Adrenal gland (tissue), 5 donors: ENCODE data around the gene FGF21.

Experiments
- POLR2A ChIP-seq, 2 donors: fragments of 450-650 bp; IDR thresholded peaks; one replicate each; pipeline ENCODE4 v1.6.1; 2017; ENCODE audit warnings: antibody characterized with exemption in 2 of 2, mild to moderate bottlenecking in 2 of 2, moderate library complexity in 1 of 2
- TF ChIP-seq, protein P1 (sequence below), 6 experiments: fragments of 450-650 bp in 4 of 6; fragments of 200-600 bp in 2 of 6; sonication (generic) in 1 of 6; IDR thresholded peaks; 1 replicate in 5 of 6; 2 replicates in 1 of 6; pipeline versions ENCODE4 v1.5.1 to v1.8.0; 2016 to 2021; ENCODE audit warnings: antibody characterized with exemption in 6 of 6, mild to moderate bottlenecking in 2 of 6, moderate library complexity in 1 of 6
- donor health status: DM: no; HTN: no; CAD: no.

DNA sequence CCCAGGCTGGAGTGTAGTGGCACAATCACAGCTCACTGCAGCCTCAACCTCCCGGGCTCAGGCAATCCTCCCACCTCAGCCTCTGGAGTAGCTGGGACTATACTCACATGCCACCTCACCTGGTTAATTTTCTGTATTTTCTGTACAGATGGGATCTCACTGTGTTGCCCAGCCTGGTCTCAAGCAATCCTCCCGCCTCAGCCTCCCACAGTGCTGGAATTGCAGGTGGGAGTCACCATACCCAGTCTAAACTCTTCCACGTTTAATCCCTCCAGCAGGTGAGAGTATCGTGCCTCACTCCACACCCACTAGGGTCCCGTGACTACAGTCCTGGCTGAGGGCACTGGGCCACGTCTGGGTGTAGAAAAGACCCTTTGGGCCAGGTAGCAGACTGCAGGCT is 39.0 kb downstream of the FGF21 start:
- no peak for TF ChIP-seq POLR2A (IDR thresholded peaks at IDR 0.05)
- TF ChIP-seq, protein P1, sequence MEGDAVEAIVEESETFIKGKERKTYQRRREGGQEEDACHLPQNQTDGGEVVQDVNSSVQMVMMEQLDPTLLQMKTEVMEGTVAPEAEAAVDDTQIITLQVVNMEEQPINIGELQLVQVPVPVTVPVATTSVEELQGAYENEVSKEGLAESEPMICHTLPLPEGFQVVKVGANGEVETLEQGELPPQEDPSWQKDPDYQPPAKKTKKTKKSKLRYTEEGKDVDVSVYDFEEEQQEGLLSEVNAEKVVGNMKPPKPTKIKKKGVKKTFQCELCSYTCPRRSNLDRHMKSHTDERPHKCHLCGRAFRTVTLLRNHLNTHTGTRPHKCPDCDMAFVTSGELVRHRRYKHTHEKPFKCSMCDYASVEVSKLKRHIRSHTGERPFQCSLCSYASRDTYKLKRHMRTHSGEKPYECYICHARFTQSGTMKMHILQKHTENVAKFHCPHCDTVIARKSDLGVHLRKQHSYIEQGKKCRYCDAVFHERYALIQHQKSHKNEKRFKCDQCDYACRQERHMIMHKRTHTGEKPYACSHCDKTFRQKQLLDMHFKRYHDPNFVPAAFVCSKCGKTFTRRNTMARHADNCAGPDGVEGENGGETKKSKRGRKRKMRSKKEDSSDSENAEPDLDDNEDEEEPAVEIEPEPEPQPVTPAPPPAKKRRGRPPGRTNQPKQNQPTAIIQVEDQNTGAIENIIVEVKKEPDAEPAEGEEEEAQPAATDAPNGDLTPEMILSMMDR (IDR thresholded peaks at IDR 0.05) = no peak
